HG03045 (cell line): ENCODE results near the gene NHSL1.

Source experiments
- ATAC-seq: cut with Tn5 transposase; IDR thresholded peaks from one replicate; pipeline ENCODE4 v1.9.1; 2021; ENCODE audit warnings: mild to moderate bottlenecking, moderate library complexity; ENCODE audit not compliant: unreplicated experiment

NHSL1 gene

GRCh38 chr6:138377844-138378243 is 121.5 kb downstream of the NHSL1 start, which contains the start of gene SMIM28:
SMIM28 (plus strand) TSS chr6:138377905; CDS start chr6:138378073, 168 bp downstream.
- no peak for ATAC-seq

GRCh38 chr6:138377042-138377441 is 122.3 kb downstream of the NHSL1 start:
- ATAC-seq = no peak

GRCh38 chr6:138374815-138375214 is 124.5 kb downstream of the NHSL1 start:
- no peak for ATAC-seq

GRCh38 chr6:138374230-138374629 is 125.1 kb downstream of the NHSL1 start:
- ATAC-seq = no peak

- ATAC-seq = no peak
Measured at GRCh38 chr6:138372711-138373463, 126.4 kb downstream of the NHSL1 start.
